Measurements from ENCODE around the gene ADAMTS20.

DNA sequence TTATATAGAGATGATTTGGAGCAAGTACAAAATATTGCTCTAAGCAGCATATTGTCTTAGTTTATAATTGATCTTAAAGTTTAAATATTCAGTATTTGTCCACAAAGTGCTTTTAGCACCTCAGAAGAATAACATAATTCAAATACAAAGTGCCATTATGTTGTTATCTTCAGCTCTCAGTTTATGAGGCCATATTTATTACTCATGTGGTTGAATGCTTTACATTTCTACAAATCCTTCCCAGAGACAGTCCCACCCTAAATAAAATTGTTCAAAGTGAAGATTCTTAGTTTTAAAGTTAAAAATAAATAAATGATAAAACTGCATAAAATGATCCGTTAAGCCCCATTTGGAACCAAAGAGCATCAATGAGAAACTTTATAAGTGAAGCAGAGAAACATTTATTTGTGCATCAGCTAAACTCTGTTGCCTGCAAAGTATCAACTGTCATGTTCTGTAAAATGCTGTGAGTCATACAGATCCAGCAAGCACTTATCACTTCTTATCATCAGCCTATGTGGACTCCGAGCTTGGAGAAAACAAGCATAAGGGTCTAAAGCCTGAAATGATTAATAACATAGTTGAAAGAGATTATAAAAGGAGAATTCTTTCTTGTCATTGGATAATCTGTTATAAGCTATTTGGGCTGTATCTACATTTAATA, 218.9 kb downstream of the ADAMTS20 start:
- TF ChIP-seq CTCF (conservative IDR thresholded peaks at IDR 0.05) (no peak), ZFX (IDR thresholded peaks at IDR 0.05) (no peak)
